ENCODE data around the gene FAM174C. TPM values are rescaled to one million over a fixed set of nuclear protein-coding genes. Genes with fewer than 3 reads are reported as not detected.
A peak's percentile ranks its signal among the peaks of the same experiment; 100 is the strongest.

Gene FAM174C
- total RNA-seq, 4 donors from 2014 or later = 14.2 to 42.2 (median 21.8) TPM

GRCh38 chr19:1234955-1235380 lies 40.4 kb upstream of the FAM174C start:
- Histone ChIP-seq H3K9me3 (no peaks in the 10 kb centered on the region), H3K36me3 (no peaks in the 10 kb centered on the region), H3K27ac (no peak overlapping the region), H3K4me3 (no peak overlapping the region), H3K4me1 (peaks cover 0 to 55% (median 21%) of the 10 kb centered on the region in 3 donors), H3K27me3 (peaks cover 15% of the 10 kb centered on the region)
- TF ChIP-seq POLR2AphosphoS5 (IDR thresholded peaks at IDR 0.05) = no peak
- no peak for TF ChIP-seq EP300 (IDR thresholded peaks at IDR 0.05)
- TF ChIP-seq POLR2A (IDR thresholded peaks at IDR 0.05) = no peak
- TF ChIP-seq, protein P1, sequence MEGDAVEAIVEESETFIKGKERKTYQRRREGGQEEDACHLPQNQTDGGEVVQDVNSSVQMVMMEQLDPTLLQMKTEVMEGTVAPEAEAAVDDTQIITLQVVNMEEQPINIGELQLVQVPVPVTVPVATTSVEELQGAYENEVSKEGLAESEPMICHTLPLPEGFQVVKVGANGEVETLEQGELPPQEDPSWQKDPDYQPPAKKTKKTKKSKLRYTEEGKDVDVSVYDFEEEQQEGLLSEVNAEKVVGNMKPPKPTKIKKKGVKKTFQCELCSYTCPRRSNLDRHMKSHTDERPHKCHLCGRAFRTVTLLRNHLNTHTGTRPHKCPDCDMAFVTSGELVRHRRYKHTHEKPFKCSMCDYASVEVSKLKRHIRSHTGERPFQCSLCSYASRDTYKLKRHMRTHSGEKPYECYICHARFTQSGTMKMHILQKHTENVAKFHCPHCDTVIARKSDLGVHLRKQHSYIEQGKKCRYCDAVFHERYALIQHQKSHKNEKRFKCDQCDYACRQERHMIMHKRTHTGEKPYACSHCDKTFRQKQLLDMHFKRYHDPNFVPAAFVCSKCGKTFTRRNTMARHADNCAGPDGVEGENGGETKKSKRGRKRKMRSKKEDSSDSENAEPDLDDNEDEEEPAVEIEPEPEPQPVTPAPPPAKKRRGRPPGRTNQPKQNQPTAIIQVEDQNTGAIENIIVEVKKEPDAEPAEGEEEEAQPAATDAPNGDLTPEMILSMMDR (IDR thresholded peaks at IDR 0.05) = no peak
- WGBS, 2 donors (ENCODE audit: low coverage in 1 of 2) = no CpG with 5 or more reads among the region's 43 CpGs
- ATAC-seq = no peak

DNA sequence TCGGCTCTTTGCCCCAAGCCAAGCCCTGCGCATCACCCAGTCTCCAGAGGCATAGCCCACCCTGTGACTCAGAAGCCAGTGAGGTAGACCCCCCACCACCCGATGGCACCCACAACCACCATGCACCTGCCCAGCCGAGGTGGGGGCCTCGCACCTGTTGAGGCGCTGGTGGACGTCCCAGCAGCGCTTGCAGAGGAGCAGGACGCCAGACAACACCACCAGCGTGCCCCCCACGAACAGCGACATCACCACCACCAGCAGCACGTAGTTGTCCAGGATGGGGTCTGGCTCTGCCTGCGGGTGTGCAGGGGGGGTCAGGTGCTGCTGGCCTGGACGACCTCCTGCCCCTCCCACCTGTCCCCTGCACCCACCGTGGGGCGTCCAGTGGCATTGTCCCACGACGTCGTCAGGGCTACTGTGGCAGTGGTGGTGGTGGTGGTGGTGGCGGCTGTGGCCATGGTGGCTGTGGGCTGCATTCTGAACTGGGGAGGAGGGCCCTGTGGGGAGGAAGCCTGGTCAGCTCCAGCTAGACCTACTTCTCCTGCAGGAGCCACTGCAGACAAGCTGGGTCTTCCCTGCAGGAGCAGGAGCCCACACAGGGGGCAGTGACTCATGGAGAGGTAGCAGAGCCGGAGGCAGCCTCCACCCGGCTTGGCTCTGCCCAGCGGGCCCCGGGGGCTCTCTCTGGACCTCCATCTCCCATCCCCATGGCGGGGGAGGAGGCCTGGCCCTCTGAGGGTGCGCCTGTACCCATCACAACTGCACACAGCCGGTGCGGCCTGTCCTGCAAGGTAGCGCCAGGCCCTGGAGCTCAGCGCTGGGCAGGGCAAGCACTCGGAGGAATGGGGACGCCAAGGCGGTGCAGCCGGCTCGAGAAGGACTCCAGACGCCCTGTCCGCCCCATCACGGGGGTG lies 39.4 kb upstream of the FAM174C start:
- Histone ChIP-seq H3K27ac (no peak overlapping the region), H3K9me3 (no peaks in the 10 kb centered on the region), H3K4me1 (peaks cover 3 to 64% (median 26%) of the 10 kb centered on the region in 3 donors), H3K36me3 (no peaks in the 10 kb centered on the region), H3K27me3 (peaks cover 15% of the 10 kb centered on the region), H3K4me3 (peak overlapping the region in 1 of 2 donors; percentile 63)
- TF ChIP-seq, protein P1 (IDR thresholded peaks at IDR 0.05) = no peak
- TF ChIP-seq POLR2AphosphoS5 (IDR thresholded peaks at IDR 0.05) (no peak), EP300 (IDR thresholded peaks at IDR 0.05) (no peak), POLR2A (IDR thresholded peaks at IDR 0.05) (no peak)
- no peak for ATAC-seq
- WGBS, 2 donors (ENCODE audit: low coverage in 1 of 2) = 93 to 100% methylated on average over 1 to 5 of the region's 39 CpGs

DNA sequence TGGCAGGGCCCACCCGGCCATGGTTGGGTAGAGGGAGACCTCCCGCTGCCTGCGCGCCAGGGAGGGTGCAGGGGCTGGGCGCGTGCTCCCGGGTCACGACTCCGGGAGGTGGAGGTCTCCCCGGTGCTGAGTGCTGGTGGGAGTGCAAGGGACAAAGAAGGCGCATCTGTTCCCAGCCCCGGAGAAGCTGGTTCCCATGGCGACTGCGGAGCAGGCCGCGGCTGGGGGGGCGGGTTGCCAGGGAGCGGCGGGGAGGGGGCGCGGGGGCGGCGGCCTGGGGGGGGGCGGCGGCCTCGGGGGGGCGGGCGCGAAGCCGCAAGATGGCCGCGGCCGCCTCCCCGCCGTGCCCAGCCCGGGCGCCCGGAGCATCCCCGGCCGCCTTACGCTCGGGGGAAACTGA lies 38.8 kb upstream of the FAM174C start:
- Histone ChIP-seq H3K4me1 (peaks cover 5 to 70% (median 30%) of the 10 kb centered on the region in 3 donors), H3K4me3 (peak overlapping the region; percentile 20 to 63), H3K27ac (peak overlapping the region in 1 of 4 donors; percentile 69), H3K9me3 (no peaks in the 10 kb centered on the region), H3K27me3 (peaks cover 15% of the 10 kb centered on the region), H3K36me3 (no peaks in the 10 kb centered on the region)
- no peak for TF ChIP-seq POLR2AphosphoS5 (IDR thresholded peaks at IDR 0.05)
- TF ChIP-seq EP300 (IDR thresholded peaks at IDR 0.05) = no peak
- TF ChIP-seq, protein P1 (IDR thresholded peaks at IDR 0.05) = no peak
- no peak for TF ChIP-seq POLR2A (IDR thresholded peaks at IDR 0.05)
- ATAC-seq = no peak
- no CpG with 5 or more reads among the region's 42 CpGs for WGBS, 2 donors (ENCODE audit: low coverage in 1 of 2)

GRCh38 chr19:1237027-1237659 lies 38.2 kb upstream of the FAM174C start:
- peaks cover 5 to 69% (median 31%) of the 10 kb centered on the region in 3 donors for H3K4me1 ChIP-seq
- peak overlapping the region in 1 of 4 donors; percentile 69 for H3K27ac ChIP-seq
- peak overlapping the region; percentile 20 to 63 for H3K4me3 ChIP-seq
- H3K9me3 ChIP-seq = no peaks in the 10 kb centered on the region
- 0% methylated on average over 3 of the region's 60 CpGs; no CpG with 5 or more reads in 1 of the 2 donors for WGBS, 2 donors (ENCODE audit: low coverage in 1 of 2)
- no peak for ATAC-seq
- peaks cover 15% of the 10 kb centered on the region for H3K27me3 ChIP-seq
- TF ChIP-seq, protein P1 (IDR thresholded peaks at IDR 0.05) = no peak
- TF ChIP-seq EP300 (IDR thresholded peaks at IDR 0.05) (no peak), POLR2AphosphoS5 (IDR thresholded peaks at IDR 0.05) (no peak), POLR2A (IDR thresholded peaks at IDR 0.05) (no peak)
- no peaks in the 10 kb centered on the region for H3K36me3 ChIP-seq
